Umbilical cord (tissue), 2 donors: ENCODE measurements around the gene UBASH3B. TPM values are rescaled to one million over a fixed set of nuclear protein-coding genes. Genes with fewer than 3 reads are reported as not detected.
A peak's percentile ranks its signal among the peaks of the same experiment; 100 is the strongest.

Source experiments
- DNase-seq: peaks from one replicate; pipeline ENCODE4 v3.0.0-alpha.2; 2015; ENCODE audit warnings: low spot score
- total RNA-seq: library from RNA; depleted of rRNA; stranded (reverse); fragments of >200 nt; gene quantifications from one replicate; pipeline ENCODE4 v1.2.3, GENCODE V29; 2014; ENCODE audit warnings: low replicate concordance; ENCODE audit not compliant: insufficient read depth

UBASH3B gene
- total RNA-seq, 1 donor from 2014 or later: 3.4 TPM

GRCh38 chr11:122731500-122731913, 76.0 kb downstream of the UBASH3B start:
- DNase-seq: no peak

- DNase-seq: no peak
These were observed 77.1 kb downstream of the UBASH3B start for GRCh38 chr11:122732342-122733315.

- DNase-seq: peak; percentile 51
These were observed 77.8 kb downstream of the UBASH3B start for GRCh38 chr11:122733318-122733717.

- no peak for DNase-seq
These were observed 79.5 kb downstream of the UBASH3B start for GRCh38 chr11:122734848-122735496.

- DNase-seq: no peak
These were observed 82.6 kb downstream of the UBASH3B start for GRCh38 chr11:122737951-122738693.

- DNase-seq: peak; percentile 54
These were observed 86.2 kb downstream of the UBASH3B start for GRCh38 chr11:122741613-122742300.

- DNase-seq: no peak
These were observed 86.9 kb downstream of the UBASH3B start for GRCh38 chr11:122742301-122743018.

- no peak for DNase-seq
These were observed 87.7 kb downstream of the UBASH3B start for GRCh38 chr11:122743097-122743741.

GRCh38 chr11:122743949-122744348, 88.4 kb downstream of the UBASH3B start:
- peak; percentile 33 for DNase-seq

GRCh38 chr11:122744357-122744756, 88.8 kb downstream of the UBASH3B start:
- DNase-seq: no peak

GRCh38 chr11:122745111-122745510, 89.6 kb downstream of the UBASH3B start:
- DNase-seq: no peak

- DNase-seq: no peak
These were observed 90.5 kb downstream of the UBASH3B start for GRCh38 chr11:122746050-122746478.

- no peak for DNase-seq
These were observed 91.2 kb downstream of the UBASH3B start for GRCh38 chr11:122746611-122747244.

GRCh38 chr11:122747351-122747781, 91.8 kb downstream of the UBASH3B start:
- peak; percentile 26 for DNase-seq

- peak; percentile 66 for DNase-seq
These were observed 93.6 kb downstream of the UBASH3B start for GRCh38 chr11:122749005-122749687.

- DNase-seq: no peak
These were observed 94.5 kb downstream of the UBASH3B start for GRCh38 chr11:122750049-122750448.

GRCh38 chr11:122751292-122752070, 96.0 kb downstream of the UBASH3B start:
- no peak for DNase-seq

GRCh38 chr11:122754028-122754427, 98.5 kb downstream of the UBASH3B start:
- no peak for DNase-seq
